HG02852 (cell line): ENCODE results near the gene QSOX2.

ENCODE experiments used
- ATAC-seq: cut with Tn5 transposase; IDR thresholded peaks from one replicate; pipeline ENCODE4 v1.9.1; 2021; ENCODE audit warnings: mild to moderate bottlenecking, moderate library complexity; ENCODE audit not compliant: unreplicated experiment

The QSOX2 gene

GRCh38 chr9:136179761-136180160 lies 65.9 kb downstream of the QSOX2 start:
- no peak for ATAC-seq

DNA sequence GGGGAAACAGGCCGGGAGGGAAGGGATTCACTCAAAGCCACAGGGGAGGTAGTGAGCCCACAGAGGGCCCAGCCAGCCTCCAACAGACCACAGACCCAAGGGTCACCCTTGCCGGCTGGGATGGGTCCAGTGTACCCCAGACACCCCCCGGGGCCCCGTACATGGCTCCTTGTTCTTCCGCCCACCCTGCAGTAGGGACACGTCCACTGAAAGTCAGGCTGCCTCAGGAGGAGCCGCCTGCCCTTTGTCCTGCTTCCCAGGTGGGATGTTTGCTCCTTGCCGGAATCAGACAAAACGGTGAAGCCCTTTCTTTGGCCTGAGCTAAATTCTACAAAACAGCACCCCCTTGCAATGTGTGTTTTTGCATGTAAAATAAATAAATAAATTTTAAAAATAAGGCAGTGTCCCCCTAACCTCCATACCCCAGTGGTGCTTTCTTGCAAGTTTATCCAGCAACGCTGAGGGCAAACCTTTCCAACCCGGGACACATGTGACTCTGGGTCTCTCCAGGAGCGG lies 66.5 kb downstream of the QSOX2 start:
- no peak for ATAC-seq

DNA sequence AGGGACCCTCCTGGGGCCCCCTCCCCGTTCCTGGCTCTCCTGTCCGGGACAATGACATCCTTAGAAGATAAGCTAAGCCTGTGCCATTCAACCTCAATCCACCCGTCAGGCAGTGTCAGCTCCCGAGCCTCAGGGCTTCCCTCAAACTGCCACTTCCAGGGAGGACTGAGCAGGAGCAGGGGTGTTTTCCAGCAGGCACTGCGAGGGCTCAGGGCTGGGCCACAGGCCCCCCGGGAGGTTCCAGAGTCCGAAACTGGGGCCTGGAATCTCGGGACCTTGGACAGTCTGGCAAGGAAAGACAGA lies 66.9 kb downstream of the QSOX2 start:
- no peak for ATAC-seq

DNA sequence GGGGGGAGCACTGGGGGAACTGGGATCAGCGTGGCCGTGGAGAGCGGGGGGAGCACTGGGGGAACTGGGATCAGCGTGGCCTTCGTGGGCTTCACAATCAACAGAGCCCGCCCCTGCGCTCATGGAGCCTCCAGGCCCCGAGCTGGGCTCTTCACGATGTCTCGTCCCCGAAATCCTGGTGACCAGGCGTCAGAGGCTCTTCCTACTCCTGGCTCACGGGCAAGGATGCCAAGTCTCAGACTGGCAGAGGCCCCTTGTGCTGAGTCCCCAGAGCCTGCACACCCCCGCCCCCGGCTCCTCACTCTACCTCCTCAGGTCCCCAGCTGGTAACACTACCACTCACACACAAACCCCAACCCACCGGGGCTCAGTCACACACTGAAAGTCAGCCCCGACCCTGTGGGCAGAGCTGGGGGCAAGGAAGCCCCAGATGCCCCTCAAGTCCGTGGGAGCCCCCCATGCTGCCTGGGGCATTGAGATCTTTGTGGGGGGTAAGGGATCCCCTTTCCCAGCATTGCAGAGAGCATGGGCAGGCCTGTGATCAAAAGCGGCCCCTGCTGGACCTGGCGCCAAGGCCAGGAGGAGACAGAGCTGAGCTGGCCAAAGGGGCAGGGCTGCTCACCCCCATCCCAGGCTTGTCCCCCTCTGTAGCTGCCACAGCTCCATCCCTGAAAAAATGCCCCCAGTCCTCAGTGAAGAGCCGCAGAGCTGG lies 67.4 kb downstream of the QSOX2 start:
- no peak for ATAC-seq

DNA sequence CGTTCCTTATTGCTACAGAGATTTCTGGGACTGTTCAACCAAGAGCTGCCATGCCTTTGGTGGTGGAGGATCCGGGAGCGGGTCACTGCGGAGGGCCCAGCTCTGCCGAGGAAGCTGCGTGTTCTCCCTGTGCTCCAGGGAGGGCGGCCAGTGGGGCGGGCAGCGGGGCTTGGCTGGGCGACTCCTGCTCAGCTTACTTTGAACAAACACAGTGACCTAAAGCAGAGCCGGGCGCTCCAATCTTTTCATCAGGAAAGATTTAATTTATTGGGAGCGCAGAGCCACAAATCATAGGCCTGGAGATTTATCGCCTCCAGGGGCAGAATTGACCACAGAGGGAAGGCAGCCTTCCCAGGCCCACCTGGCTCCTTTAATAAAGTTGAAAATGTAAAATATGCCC lies 68.4 kb downstream of the QSOX2 start:
- no peak for ATAC-seq

GRCh38 chr9:136175616-136176197 lies 69.9 kb downstream of the QSOX2 start:
- ATAC-seq: no peak

GRCh38 chr9:136174779-136175615 lies 70.6 kb downstream of the QSOX2 start:
- ATAC-seq: no peak

DNA sequence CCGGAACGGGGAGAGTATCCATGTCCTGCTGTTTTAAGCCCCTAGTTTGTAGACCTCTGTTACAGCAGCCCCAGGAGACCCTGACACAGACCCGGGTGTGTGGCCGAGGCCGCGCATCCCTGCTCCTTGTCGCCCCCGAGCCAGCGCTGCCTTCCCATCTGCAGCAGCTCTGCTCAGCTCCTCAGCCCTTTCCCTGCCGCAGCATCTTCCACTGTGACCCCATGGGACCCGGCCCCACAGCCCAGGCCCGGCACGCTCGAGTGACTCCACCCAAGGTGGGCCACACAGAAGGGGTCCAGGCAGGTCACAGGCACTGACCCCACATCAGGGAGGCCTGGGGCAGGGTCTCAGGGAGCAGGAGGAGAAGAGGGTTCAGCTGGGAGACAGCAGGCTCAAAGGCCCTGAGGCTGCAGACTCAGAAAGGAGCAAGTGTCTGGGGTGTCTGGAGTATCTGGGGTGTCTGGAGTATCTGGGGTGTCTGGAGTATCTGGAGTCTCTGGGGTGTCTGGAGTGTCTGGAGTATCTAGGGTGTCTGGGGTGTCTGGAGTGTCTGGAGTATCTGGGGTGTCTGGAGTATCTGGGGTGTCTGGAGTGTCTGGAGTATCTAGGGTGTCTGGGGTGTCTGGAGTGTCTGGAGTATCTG lies 71.8 kb downstream of the QSOX2 start:
- ATAC-seq: no peak

GRCh38 chr9:136172412-136173079 lies 73.1 kb downstream of the QSOX2 start:
- ATAC-seq: no peak

GRCh38 chr9:136171801-136172411 lies 73.7 kb downstream of the QSOX2 start:
- ATAC-seq: no peak

DNA sequence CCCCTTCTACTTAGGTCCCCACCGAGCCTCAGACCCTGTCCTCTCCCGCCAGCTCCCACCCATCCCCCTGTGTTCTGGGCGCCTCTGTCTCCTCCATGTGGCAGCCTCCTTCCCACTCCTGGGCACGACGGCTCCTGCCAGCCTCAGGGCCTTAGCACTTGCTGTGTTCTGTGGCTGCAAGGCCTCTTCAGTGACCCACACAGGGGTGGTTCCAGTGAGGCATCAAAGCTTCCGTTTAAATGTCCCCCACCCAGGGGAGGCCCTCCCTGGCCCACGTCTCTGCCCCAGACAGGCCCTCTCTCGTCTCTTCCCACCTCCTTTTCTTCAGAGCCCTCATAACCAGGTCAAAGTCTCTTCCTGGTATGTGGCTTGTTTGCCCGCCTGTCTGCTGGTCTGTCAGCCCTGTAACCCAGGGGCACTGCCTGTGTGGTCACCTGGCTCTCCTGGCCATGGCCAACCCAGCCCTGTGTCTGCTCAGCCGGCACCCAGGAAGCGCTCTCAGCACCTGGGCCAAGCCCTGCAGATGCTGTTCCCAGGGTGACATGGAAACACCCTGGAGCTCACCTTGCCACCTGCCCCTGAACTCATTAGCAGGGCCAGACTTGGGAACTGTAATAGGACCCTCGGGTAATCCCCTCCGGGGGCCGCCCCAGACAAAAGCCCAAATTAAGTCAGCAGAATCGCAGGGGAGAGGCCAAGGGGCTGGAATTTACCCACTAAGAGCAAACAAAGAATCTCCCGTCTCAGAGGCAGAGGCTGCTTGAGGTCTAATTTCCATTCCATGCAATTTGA lies 74.4 kb downstream of the QSOX2 start:
- no peak for ATAC-seq

DNA sequence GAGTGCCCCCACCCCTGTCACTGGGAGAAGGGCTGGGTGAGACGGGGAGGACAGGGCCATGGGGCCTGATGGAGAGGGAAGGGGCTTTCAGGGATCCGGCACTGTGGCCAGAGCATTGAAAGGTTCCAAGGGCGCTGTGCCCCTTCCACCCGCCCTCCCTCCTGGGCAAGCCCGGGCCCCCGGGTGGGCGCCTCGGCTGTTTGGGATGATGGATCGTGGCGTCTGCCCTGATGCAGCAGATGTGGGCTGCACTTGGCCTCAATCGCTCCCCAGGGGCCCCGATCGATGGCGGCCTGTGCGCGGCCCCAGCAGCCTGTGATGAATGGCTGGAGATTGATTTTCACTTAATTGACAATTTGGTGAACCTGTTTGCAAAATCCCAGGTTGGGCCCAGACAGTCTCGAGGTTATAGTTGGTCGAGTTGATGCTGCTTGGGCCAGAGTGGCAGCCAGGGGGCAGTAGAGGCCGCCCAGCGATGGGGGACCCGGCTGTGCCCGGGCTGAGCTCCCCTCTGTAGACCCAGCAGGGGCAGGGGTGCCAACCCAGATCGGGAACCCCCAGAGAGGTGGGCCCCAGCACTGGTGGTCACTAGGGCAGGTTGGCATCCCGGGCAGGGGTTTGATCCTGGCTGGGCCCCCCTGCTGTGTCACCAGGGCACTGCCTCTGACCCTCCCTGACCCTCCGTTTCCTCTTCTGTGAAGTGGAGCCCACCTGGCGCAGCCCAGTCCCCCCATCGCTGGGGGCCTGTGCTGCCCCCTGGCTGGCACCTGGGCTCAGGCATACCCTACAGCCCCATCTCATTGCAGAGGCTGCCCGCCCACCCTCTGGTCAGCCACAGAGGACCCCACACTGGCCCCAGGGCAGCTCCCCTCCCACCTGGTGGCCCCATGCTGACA lies 75.4 kb downstream of the QSOX2 start:
- no peak for ATAC-seq

DNA sequence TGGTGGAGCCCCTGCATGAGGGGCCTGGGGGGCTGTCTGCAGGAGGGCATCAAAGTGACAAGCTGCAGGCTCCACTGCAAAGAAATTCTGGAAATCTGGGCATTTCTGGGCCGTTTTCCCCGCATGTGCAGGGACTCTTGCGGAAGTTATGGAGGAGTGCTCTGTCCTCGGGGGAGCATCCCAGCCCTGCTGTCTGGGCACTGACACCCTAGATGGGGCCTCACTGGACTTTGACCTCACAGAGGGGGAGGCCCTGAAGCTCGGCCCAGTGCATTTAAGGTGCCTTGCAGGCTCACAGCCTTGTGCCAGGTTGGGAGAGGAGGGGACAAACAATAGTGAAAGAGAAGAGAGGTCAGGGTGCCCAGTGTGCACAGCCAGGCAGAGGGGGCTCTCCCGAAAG lies 76.1 kb downstream of the QSOX2 start:
- ATAC-seq: no peak

- ATAC-seq: no peak
Observed at GRCh38 chr9:136163248-136163850, 82.3 kb downstream of the QSOX2 start.

DNA sequence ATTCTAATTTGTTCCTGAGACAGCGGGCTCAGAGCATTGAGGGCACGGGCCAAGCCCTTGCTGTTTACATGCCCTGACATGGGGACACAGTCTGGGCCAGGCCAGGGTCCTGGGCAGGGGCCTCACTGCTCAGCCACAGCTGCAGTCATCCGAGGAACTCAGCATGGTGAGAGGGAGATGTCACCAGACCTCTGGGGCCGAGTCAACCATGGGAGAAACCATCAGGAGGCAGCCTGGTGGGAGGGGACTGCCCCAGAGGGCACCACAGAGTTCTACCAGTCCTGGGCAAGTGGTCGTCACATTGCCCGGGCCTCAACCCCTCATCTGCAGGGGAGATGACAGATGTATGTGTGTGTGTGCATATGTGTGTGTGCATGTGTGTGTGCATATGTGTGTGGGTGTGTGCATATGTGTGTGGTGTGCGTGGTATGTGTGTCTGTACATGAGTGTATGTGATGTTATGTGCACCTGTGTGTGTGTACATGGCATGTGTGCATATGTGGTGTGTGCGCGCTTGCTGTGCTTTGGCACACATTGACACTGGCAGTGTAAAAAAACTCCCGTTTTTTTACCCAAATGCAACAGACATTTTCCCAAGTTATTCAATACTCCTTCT lies 84.5 kb downstream of the QSOX2 start:
- no peak for ATAC-seq

GRCh38 chr9:136160381-136160841 lies 85.2 kb downstream of the QSOX2 start:
- ATAC-seq: no peak

DNA sequence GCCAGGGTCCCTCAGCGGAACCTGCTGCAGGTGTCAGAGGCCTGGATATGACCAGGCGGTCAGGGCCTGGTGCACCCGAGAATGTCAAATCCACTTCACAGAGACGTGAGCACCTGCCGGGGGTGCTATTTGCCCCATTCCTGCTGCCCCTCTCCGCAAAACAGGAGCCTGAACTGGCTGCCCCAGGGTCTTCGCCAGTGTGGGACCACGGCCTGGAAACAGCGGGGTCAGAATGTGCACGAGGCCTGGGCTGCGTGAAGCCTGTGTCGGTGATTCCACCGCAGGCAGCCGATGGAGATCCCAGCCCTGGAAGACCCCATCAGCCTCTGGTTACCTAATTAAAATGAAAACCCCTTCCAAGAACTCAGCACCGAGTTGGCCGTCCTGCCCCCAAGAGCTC lies 85.8 kb downstream of the QSOX2 start:
- ATAC-seq: no peak
